VCaP (cell line): Measurements from ENCODE around the gene ADARB2.

Experiments used
- H3K27ac ChIP-seq: fragments of 450-650 bp; 2 replicates; pipeline ENCODE4 v1.5.1; 2017
- CTCF ChIP-seq: fragments of 450-650 bp; conservative IDR thresholded peaks from 2 replicates; pipeline ENCODE4 v1.5.1; 2017; ENCODE audit warnings: mild to moderate bottlenecking, moderate library complexity

Gene ADARB2

GRCh38 chr10:1213252-1214070, 523.9 kb downstream of the ADARB2 start:
- TF ChIP-seq CTCF, result no peak
- no peak overlapping the region for H3K27ac ChIP-seq

DNA sequence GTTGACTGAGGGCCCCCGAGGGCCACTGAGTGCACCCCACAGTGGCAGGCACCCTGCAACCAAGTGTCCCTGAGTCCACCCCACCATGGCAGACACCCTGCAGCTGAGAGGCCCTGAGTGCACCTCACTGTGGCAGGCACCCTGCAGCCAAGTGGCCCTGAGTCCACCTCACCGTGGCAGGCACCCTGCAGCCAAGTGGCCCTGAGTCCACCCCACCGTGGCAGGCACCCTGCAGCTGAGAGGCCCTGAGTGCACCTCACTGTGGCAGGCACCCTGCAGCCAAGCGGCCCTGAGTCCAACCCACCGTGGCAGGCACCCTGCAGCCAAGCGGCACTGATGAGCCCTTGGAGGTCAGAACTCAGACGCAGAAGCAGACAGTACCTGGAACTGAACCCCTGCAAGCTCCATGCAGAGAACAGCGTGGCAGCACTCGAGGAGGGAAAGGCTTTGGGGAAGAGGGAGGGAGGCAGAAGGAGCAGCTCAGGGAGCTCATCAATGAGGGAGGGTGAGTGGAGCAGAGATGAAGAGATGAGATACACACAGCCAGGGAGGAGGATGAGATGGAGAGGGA, 524.7 kb downstream of the ADARB2 start:
- H3K27ac ChIP-seq, result no peak overlapping the region
- TF ChIP-seq CTCF, result no peak

- no peak overlapping the region for H3K27ac ChIP-seq
- no peak for TF ChIP-seq CTCF
Observed at GRCh38 chr10:1211844-1212570, 525.3 kb downstream of the ADARB2 start.

- TF ChIP-seq CTCF, result no peak
- H3K27ac ChIP-seq, result no peak overlapping the region
Observed at GRCh38 chr10:1210667-1211066, 526.7 kb downstream of the ADARB2 start.

GRCh38 chr10:1209355-1209979, 527.9 kb downstream of the ADARB2 start:
- TF ChIP-seq CTCF, result no peak
- no peak overlapping the region for H3K27ac ChIP-seq

DNA sequence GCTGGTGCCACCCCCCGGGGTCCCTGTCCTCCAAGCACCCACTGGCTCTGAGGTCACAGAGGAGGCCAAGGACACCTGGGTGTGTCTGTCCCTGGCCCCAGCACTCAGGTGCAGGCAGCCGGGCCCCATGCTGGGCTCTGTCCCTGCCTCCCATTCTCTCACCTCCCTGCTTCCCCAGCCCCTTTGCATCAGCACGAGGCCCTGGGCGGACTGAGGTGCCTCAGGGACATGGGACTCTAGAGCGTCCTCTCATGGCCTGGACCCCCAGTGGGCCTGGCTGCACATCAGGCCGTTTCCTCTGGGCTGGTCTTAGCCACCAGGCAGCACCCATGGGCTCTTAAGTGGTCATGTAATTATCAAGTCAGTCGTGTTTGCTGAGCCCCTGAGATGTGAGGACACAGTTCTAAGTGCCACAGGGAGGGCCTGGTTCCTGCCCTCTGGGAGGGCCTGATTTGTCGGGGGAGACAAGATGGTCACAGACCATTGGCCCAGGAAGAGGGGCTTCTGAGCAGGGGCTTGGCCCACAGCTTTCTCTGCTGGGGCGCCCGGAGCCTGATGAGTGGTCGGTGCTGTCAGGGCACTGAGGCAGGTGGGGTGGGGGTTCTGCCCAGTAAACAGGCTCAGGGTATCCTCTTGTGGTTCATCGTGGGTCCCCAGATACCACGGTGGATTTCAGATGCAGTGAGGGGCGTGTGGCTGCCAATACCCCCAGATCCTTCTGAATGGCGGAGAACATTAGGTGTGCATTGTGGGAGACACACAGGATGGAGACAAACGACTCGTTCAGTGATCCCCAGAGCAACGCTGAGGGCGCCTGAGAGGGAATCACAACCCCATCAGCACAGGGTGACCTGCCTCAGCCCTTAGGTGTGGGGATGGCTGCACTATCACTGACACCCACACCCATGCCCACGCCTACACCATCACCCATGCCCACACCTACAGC, 528.7 kb downstream of the ADARB2 start:
- H3K27ac ChIP-seq, result no peak overlapping the region
- TF ChIP-seq CTCF, result no peak
